GM18505 (cell line): Measurements from ENCODE around the gene NCAM1.

ENCODE experiments used
- ATAC-seq: cut with Tn5 transposase; IDR thresholded peaks from one replicate; pipeline ENCODE4 v1.9.1; 2021; ENCODE audit not compliant: unreplicated experiment
- POLR2A ChIP-seq: IDR thresholded peaks from 4 replicates; pipeline ENCODE4 v1.6.1; 2011; ENCODE audit warnings: borderline replicate concordance; ENCODE audit not compliant: insufficient read depth, insufficient read length; ENCODE audit errors: extremely low read depth

NCAM1 gene

DNA sequence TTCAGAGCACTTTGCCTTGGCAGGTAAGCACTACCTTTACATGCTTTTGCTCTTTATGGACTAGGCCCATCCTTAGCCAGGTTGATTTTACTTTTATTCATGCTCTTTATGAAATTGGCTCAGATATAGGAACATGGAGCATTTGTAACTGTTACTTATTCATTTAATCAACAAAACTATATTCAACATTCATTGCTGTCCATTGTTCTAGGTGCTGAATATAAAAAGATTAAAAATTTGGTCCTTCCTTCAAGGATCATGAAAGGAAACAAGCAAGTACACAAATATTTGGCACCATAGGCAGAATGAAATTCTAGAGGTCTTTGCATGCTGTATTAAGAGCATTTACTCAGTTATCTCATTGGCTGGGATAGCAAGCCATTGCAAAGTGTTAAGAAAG is 191.3 kb downstream of the NCAM1 start:
- ATAC-seq: no peak
- TF ChIP-seq POLR2A: no peak

GRCh38 chr11:113153847-113154246 is 192.6 kb downstream of the NCAM1 start:
- no peak for ATAC-seq
- no peak for TF ChIP-seq POLR2A

DNA sequence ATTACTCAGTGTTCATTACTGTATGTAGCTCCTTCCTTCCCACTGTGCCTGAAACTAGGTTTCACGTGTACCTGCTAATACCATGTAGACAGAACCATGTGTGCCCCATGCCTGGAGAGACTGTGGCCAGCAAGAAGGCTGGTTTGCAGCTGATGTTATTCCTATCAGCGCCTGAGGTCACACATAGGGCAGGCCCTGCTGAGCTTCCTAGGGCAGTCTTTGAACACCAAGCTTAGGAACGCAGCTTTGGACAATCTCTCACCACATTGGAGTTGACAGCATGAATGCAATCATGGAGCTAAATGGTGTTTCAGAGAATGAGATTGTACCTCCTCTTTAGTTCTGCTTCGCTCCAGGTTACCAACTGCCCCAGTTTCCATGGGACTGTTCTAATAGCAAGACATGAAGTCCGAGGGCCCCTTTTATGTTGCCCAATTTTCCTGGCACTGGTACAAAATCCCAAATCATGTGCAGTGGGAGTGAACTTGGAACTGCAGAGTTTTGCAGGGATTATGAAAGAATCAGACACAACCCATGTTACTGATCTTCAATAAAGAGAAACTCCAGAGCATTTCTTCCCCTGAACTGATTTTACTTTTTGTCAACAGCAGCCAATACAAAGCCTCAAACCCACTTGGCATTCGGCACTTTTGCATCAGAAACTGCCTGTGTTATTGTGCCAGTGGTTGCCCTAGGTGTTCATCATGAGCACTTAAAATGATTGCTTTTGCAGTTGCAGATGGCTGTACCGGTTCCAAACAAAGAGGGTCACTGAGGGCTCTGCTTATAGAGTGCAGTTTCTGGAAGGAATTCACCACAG is 199.0 kb downstream of the NCAM1 start:
- ATAC-seq: no peak

GRCh38 chr11:113160808-113161124 is 199.5 kb downstream of the NCAM1 start:
- no peak for TF ChIP-seq POLR2A
- no peak for ATAC-seq

More for the DNA sequence above, 199.0 kb downstream of the NCAM1 start:
- no peak for TF ChIP-seq POLR2A

DNA sequence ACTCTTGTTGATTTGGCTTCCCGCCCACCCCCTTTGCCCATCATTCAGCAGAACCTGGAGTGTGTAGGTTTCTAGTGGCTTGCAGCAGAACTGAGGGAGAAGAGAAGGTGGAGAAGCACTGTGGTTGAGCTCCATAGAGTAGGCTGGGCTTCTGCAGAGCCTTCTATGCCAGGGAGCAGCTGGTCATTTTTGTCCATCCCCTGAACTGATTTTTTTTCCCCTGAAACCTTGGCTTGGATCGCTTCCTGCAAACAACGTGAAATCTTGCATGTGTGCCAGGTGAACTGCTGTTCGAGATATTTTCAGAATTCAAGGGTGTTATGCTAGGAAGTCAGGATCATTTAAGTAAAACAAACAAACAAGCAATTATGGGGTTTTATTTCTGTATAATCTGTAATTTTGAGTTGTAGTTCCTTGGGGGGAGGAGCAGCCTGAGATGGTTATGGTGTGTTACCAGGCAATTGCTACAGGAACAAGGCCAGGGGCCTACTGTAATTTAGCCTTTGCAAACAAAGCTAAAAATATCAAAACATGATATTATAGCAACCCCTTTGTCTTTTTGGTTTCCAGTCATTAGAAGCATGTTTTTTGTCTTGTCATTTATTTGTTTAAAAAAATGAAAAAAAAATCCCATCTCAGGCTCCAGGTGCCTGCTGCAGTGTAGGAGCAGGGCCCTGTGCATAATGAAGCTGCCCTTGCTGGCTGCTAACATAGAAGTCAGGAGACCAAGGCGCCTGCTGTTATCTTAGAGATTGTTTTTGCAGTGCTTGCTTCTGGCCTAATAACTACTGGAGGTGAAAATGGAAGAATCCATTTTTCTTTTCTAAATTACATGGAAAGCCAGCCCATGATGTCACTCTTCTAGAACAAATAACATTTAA is 200.7 kb downstream of the NCAM1 start:
- ATAC-seq: no peak
- no peak for TF ChIP-seq POLR2A

- no peak for ATAC-seq
- TF ChIP-seq POLR2A: no peak
Measured at GRCh38 chr11:113162592-113162962, 201.4 kb downstream of the NCAM1 start.

DNA sequence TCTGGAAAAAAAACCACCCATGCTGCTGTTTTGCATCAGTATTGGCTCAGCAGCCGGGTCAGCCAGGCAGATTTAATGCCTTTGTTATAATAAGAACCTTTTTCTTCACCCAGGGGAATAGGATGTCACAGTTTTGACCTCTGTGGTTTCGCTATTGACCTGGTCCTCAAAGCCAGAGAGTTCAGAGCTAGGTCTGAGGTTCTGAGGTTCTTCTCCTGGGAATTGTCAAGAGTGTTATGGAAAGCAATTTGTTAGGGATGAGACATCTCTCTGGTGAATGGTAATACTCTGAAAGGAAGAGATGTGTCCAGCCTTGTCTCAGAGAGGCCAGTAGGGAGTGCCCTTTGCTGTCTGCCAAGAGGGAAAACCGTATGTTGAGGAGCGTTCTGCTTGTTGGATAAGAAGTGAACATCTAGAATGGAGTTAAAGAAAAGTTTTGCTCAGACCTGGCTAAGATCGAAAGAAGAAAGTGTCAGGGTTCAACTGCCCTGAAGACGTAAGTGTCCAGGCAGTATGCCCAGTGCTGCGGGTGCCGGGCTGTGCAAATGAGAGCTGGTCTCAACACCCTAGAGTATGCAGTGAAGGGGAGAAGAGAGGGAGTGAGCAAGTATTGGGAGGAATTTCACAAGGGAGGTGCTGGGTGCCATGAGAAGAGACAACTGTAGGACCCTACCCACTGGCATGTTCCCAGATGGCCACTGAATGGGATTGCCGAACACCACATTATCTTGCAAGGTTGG is 202.2 kb downstream of the NCAM1 start:
- no peak for TF ChIP-seq POLR2A
- ATAC-seq: no peak

- ATAC-seq: no peak
Measured at GRCh38 chr11:113166280-113166679, 205.1 kb downstream of the NCAM1 start.

GRCh38 chr11:113167599-113167998 is 206.4 kb downstream of the NCAM1 start:
- no peak for ATAC-seq
- no peak for TF ChIP-seq POLR2A

More at GRCh38 chr11:113166280-113166679, 205.1 kb downstream of the NCAM1 start:
- no peak for TF ChIP-seq POLR2A

DNA sequence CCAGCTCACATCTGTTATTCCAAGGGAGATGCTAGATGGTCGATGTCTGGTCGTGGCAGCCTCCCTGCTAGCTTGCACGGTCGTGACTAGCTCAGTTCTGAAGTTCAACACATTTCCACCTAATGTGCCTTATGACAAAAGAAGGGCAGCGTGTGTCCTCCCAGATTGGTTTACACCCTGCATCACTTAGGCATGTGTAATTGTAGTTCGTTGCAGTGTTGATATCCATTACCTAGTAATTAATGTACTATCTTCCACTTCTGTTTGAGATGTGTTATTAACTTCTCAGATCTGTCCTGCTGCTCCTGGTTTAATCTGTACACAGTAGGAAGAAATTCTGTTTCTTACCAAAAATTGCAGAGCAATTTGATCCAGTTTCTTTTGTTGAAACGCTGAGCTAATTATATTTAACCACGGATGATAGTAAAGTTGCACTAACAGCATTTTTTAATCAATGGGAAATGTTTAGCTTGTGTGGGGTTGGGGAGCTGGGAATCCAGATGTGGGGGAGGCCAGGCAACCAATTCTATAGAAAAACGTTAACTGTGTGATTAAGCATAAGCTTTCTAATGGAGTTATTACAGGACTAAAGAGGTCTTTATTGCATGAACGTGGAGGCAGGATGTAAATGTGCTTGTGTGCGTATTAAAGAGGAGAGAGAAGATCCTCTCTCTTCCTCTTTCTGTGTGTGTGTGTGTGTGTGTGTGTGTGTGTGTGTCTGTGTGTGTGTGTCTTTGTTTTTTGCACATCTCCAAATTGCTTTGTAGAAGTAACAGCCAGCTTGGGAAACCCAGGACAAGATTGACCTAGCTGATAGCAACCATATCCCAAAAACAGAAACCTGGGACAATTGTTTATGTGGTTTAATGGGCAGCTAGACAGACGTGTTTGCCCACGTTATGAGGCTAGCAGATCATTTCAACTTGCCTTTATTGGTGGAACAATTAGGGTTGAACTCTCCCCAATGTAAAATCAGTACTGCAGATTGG is 207.4 kb downstream of the NCAM1 start:
- ATAC-seq: no peak
- TF ChIP-seq POLR2A: no peak

DNA sequence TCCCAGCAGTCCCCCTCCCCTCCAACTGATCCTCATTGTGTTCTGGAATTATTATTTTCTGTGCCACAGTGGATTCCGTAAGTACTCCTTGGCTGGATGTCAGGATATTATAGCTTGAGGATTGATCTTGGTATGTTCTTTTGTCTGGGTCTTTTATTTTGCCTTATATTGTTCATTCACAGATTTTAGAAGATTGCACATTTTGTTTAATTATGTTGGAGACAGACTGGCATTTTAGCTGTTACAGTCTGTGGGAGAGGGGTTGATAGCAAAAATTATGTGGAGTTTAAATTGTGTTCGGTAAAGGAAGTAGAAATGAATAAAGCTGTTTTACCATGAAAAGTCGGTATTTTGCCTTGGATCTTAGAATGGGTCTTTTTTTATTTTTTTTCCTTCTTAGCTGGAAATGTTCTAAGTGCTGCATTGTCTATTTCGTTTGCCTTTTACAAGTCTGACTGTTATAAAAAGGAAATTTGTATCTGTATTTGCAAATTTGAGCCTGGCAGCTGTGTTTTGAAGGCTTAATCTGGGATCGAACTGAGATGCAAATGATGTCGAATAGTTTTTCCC is 211.2 kb downstream of the NCAM1 start:
- no peak for TF ChIP-seq POLR2A
- no peak for ATAC-seq

GRCh38 chr11:113173126-113173525 is 211.9 kb downstream of the NCAM1 start:
- no peak for ATAC-seq
- no peak for TF ChIP-seq POLR2A
